GM20000 (cell line): ENCODE measurements around the gene MRPL37.

ENCODE experiments used
- DNase-seq: peaks from one replicate; pipeline ENCODE4 v3.0.0; 2012; ENCODE audit warnings: low spot score
- CTCF ChIP-seq: IDR thresholded peaks from 2 replicates; pipeline ENCODE4 v1.5.1; 2012; ENCODE audit warnings: mild to moderate bottlenecking, control low read depth; ENCODE audit errors: extremely low read depth, missing control alignments

Gene MRPL37

GRCh38 chr1:54174106-54174505 lies 25.9 kb upstream of the MRPL37 start:
- TF ChIP-seq CTCF, result no peak
- no peak for DNase-seq

GRCh38 chr1:54176621-54177327 lies 23.2 kb upstream of the MRPL37 start:
- no peak for DNase-seq
- no peak for TF ChIP-seq CTCF

GRCh38 chr1:54177726-54178125 lies 22.2 kb upstream of the MRPL37 start:
- DNase-seq, result no peak
- TF ChIP-seq CTCF, result no peak

- DNase-seq, result no peak
- no peak for TF ChIP-seq CTCF
These were observed 21.5 kb upstream of the MRPL37 start for GRCh38 chr1:54178296-54179070.

GRCh38 chr1:54180701-54181360 lies 19.1 kb upstream of the MRPL37 start:
- TF ChIP-seq CTCF, result no peak
- DNase-seq, result no peak

GRCh38 chr1:54186056-54186455 lies 13.9 kb upstream of the MRPL37 start:
- DNase-seq, result no peak

More at GRCh38 chr1:54186056-54186455, 13.9 kb upstream of the MRPL37 start:
- no peak for TF ChIP-seq CTCF
